ENCODE data around the gene TMEM135.

GRCh38 chr11:87122852-87123251 is 85.1 kb downstream of the TMEM135 start:
- TF ChIP-seq CTCF (IDR thresholded peaks at IDR 0.05; ENCODE audit: low read length), result no peak
- no peak for TF ChIP-seq EZH2 (IDR thresholded peaks at IDR 0.05; ENCODE audit: borderline replicate concordance, low read length)
